WTC11 (cell line): ENCODE data around the gene SYNPO2. TPM values are rescaled to one million over a fixed set of nuclear protein-coding genes. Genes with fewer than 3 reads are reported as not detected.
A peak's percentile ranks its signal among the peaks of the same experiment; 100 is the strongest.

Experiments used
- ATAC-seq: fragments of 200-7000 bp; cut with Tn5 transposase; 2 replicates; pipeline ENCODE4 v1.10.0; 2021; ENCODE audit warnings: mild to moderate bottlenecking, moderate library complexity
- CTCF ChIA-PET: fragments of 300-600 bp; sonication (Branson Sonifier 250); formaldehyde crosslinking; loops from one replicate; lab custom pipeline; 2021; ENCODE audit warnings: antibody characterized with exemption; lab: Charles Lee
- POLR2A ChIA-PET: fragments of 350-600 bp; sonication (Branson Sonifier 250); formaldehyde crosslinking; loops from one replicate; lab custom pipeline; 2021; ENCODE audit warnings: antibody characterized with exemption; lab: Charles Lee
- DNase-seq: peaks from one replicate; pipeline ENCODE4 v3.0.0; 2021; ENCODE audit warnings: low spot score
- H3K27ac Mint-ChIP-seq: 2 replicates; pipeline ENCODE4 v1.8.0; 2021; ENCODE audit warnings: mixed read lengths
- H3K27me3 Mint-ChIP-seq: 2 replicates; pipeline ENCODE4 v1.8.0; 2021; ENCODE audit warnings: low read depth, mild to moderate bottlenecking, moderate library complexity, mixed read lengths
- H3K36me3 Mint-ChIP-seq: 2 replicates; pipeline ENCODE4 v1.8.0; 2021; ENCODE audit warnings: mixed read lengths
- H3K4me1 Mint-ChIP-seq: 2 replicates; pipeline ENCODE4 v1.8.0; 2022; ENCODE audit warnings: mixed read lengths
- H3K4me3 Mint-ChIP-seq: 2 replicates; pipeline ENCODE4 v1.8.0; 2021; ENCODE audit warnings: mild to moderate bottlenecking, moderate library complexity, mixed read lengths
- H3K9me3 Mint-ChIP-seq: 2 replicates; pipeline ENCODE4 v1.8.0; 2021; ENCODE audit warnings: mixed read lengths
- ERG ChIP-seq: fragments of 250-450 bp; sonication (Bioruptor Pico); IDR thresholded peaks from 2 replicates; pipeline ENCODE4 v1.8.0; 2021; ENCODE audit warnings: mild to moderate bottlenecking
- ETV6 ChIP-seq: sonication (generic); formaldehyde crosslinking; IDR thresholded peaks from 2 replicates; pipeline ENCODE4 v1.8.1; 2022; ENCODE audit warnings: mild to moderate bottlenecking, missing genetic modification reagents
- FOXJ3 ChIP-seq: sonication (generic); formaldehyde crosslinking; IDR thresholded peaks from 2 replicates; pipeline ENCODE4 v1.9.0; 2021; ENCODE audit warnings: missing genetic modification reagents, mild to moderate bottlenecking, borderline replicate concordance
- FOXP1 ChIP-seq: sonication (generic); formaldehyde crosslinking; IDR thresholded peaks from 2 replicates; pipeline ENCODE4 v1.8.0; 2022; ENCODE audit warnings: missing genetic modification reagents, mild to moderate bottlenecking, moderate library complexity, borderline replicate concordance
- JUN ChIP-seq: sonication (generic); formaldehyde crosslinking; IDR thresholded peaks from 2 replicates; pipeline ENCODE4 v1.8.0; 2023; ENCODE audit warnings: mild to moderate bottlenecking, missing genetic modification reagents
- KAT7 ChIP-seq: sonication (generic); formaldehyde crosslinking; IDR thresholded peaks from 2 replicates; pipeline ENCODE4 v1.8.1; 2023; ENCODE audit warnings: missing genetic modification reagents, mild to moderate bottlenecking, borderline replicate concordance
- MLX ChIP-seq: sonication (generic); formaldehyde crosslinking; IDR thresholded peaks from 2 replicates; pipeline ENCODE4 v1.8.1; 2023; ENCODE audit warnings: mild to moderate bottlenecking, missing genetic modification reagents, moderate library complexity
- MXD4 ChIP-seq: fragments of 250-450 bp; sonication (Bioruptor Pico); IDR thresholded peaks from 2 replicates; pipeline ENCODE4 v1.8.0; 2021; ENCODE audit warnings: mild to moderate bottlenecking, moderate library complexity, borderline replicate concordance
- NR2C2 ChIP-seq: sonication (generic); formaldehyde crosslinking; IDR thresholded peaks from 2 replicates; pipeline ENCODE4 v1.8.0; 2022; ENCODE audit warnings: mild to moderate bottlenecking, missing genetic modification reagents
- OVOL2 ChIP-seq: fragments of 250-450 bp; sonication (Bioruptor Pico); IDR thresholded peaks from 2 replicates; pipeline ENCODE4 v1.9.0; 2021; ENCODE audit warnings: mild to moderate bottlenecking, borderline replicate concordance
- PRRX2 ChIP-seq: fragments of 250-450 bp; sonication (Bioruptor Pico); IDR thresholded peaks from 2 replicates; pipeline ENCODE4 v1.8.0; 2021; ENCODE audit warnings: mild to moderate bottlenecking
- SMAD4 ChIP-seq: sonication (generic); formaldehyde crosslinking; IDR thresholded peaks from 2 replicates; pipeline ENCODE4 v1.8.0; 2022; ENCODE audit warnings: mild to moderate bottlenecking, missing genetic modification reagents
- ZBTB43 ChIP-seq: sonication (generic); formaldehyde crosslinking; IDR thresholded peaks from 2 replicates; pipeline ENCODE4 v1.8.1; 2023; ENCODE audit warnings: mild to moderate bottlenecking, missing genetic modification reagents
- ZMAT4 ChIP-seq: fragments of 250-450 bp; sonication (Bioruptor Pico); IDR thresholded peaks from 2 replicates; pipeline ENCODE4 v1.9.0; 2021; ENCODE audit warnings: mild to moderate bottlenecking
- ZNF219 ChIP-seq: sonication (generic); formaldehyde crosslinking; IDR thresholded peaks from 2 replicates; pipeline ENCODE4 v1.8.0; 2023; ENCODE audit warnings: missing genetic modification reagents, mild to moderate bottlenecking, borderline replicate concordance
- ZNF396 ChIP-seq: fragments of 250-450 bp; sonication (Bioruptor Pico); IDR thresholded peaks from 2 replicates; pipeline ENCODE4 v1.8.0; 2021; ENCODE audit warnings: mild to moderate bottlenecking, moderate library complexity, borderline replicate concordance
- ZSCAN18 ChIP-seq: fragments of 250-450 bp; sonication (Bioruptor Pico); IDR thresholded peaks from 2 replicates; pipeline ENCODE4 v2.1.2; 2022; ENCODE audit warnings: mild to moderate bottlenecking, moderate library complexity
- total RNA-seq: library from RNA; stranded (reverse); gene quantifications from 3 replicates; pipeline ENCODE4 v1.2.3, GENCODE V29; 2021
- TF ChIP-seq, protein P1 (sequence below): sonication (generic); formaldehyde crosslinking; IDR thresholded peaks from 2 replicates; pipeline ENCODE4 v1.8.1; 2023; ENCODE audit warnings: mild to moderate bottlenecking, missing genetic modification reagents
- TF ChIP-seq, protein P2 (sequence below): sonication (generic); formaldehyde crosslinking; IDR thresholded peaks from 2 replicates; pipeline ENCODE4 v1.8.0; 2023; ENCODE audit warnings: missing genetic modification reagents

The SYNPO2 gene
- total RNA-seq, 1 experiment from 2014 or later, result 1.9 TPM

GRCh38 chr4:118842055-118842454 is 46.6 kb upstream of the SYNPO2 start (continued):
- TF ChIP-seq, protein P1, sequence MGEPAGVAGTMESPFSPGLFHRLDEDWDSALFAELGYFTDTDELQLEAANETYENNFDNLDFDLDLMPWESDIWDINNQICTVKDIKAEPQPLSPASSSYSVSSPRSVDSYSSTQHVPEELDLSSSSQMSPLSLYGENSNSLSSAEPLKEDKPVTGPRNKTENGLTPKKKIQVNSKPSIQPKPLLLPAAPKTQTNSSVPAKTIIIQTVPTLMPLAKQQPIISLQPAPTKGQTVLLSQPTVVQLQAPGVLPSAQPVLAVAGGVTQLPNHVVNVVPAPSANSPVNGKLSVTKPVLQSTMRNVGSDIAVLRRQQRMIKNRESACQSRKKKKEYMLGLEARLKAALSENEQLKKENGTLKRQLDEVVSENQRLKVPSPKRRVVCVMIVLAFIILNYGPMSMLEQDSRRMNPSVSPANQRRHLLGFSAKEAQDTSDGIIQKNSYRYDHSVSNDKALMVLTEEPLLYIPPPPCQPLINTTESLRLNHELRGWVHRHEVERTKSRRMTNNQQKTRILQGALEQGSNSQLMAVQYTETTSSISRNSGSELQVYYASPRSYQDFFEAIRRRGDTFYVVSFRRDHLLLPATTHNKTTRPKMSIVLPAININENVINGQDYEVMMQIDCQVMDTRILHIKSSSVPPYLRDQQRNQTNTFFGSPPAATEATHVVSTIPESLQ (CRISPR knock-in tag), result no peak
- TF ChIP-seq ZNF219 (CRISPR knock-in tag), result no peak
- TF ChIP-seq ZBTB43, result no peak
- TF ChIP-seq NR2C2 (CRISPR knock-in tag), result no peak
- TF ChIP-seq FOXJ3, result no peak
- no peak for TF ChIP-seq OVOL2
- no peak for TF ChIP-seq ZSCAN18 (CRISPR knock-in tag)
- TF ChIP-seq, all 79 proteins: peak for 0

DNA sequence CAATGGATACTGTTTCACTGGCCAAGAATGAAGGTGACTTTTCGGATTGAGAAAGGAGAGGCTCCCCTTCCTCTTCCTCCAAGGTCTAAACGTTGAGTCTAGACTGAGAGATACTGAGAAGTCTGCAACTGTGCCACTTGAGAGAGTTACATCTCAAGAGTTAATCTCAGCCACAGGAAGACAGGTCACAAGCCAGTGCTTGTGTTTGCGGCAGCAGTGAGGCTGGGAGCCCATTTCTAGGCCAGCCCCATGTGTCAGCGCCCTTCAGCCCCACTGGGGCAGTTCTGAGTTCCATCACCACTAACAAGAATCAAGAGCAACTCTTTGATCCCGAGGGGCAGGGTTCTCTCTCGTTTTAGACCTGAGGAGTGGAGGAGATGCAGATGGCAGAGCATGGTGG is 45.4 kb upstream of the SYNPO2 start:
- Mint-ChIP-seq H3K4me1 (peaks cover 42% of the 10 kb centered on the region), H3K27me3 (no peaks in the 10 kb centered on the region), H3K27ac (peak overlapping the region; percentile 52), H3K9me3 (no peaks in the 10 kb centered on the region), H3K4me3 (no peak overlapping the region), H3K36me3 (no peaks in the 10 kb centered on the region)
- no peak for DNase-seq
- POLR2A ChIA-PET, result no interaction called here
- TF ChIP-seq JUN (CRISPR knock-in tag), result no peak
- no peak for TF ChIP-seq MXD4 (CRISPR knock-in tag)
- no peak for TF ChIP-seq KAT7 (CRISPR knock-in tag)
- TF ChIP-seq SMAD4, result no peak
- TF ChIP-seq, protein P2, sequence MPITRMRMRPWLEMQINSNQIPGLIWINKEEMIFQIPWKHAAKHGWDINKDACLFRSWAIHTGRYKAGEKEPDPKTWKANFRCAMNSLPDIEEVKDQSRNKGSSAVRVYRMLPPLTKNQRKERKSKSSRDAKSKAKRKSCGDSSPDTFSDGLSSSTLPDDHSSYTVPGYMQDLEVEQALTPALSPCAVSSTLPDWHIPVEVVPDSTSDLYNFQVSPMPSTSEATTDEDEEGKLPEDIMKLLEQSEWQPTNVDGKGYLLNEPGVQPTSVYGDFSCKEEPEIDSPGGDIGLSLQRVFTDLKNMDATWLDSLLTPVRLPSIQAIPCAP, result no peak
- TF ChIP-seq FOXP1, result no peak
- TF ChIP-seq PRRX2 (CRISPR knock-in tag), result no peak
- no peak for TF ChIP-seq ETV6 (CRISPR knock-in tag)
- TF ChIP-seq ERG (CRISPR knock-in tag), result no peak
- TF ChIP-seq ZNF396, result no peak
- TF ChIP-seq MLX (CRISPR knock-in tag), result no peak
- no peak for TF ChIP-seq ZMAT4
- peak; percentile 47 for ATAC-seq
- CTCF ChIA-PET, result no interaction called here
